ENCODE data around the gene PITPNC1. TPM values are rescaled to one million over a fixed set of nuclear protein-coding genes. Genes with fewer than 3 reads are reported as not detected.

The PITPNC1 gene
- total RNA-seq, 4 donors from 2014 or later, result 14.1 to 35.5 (median 31.8) TPM

DNA sequence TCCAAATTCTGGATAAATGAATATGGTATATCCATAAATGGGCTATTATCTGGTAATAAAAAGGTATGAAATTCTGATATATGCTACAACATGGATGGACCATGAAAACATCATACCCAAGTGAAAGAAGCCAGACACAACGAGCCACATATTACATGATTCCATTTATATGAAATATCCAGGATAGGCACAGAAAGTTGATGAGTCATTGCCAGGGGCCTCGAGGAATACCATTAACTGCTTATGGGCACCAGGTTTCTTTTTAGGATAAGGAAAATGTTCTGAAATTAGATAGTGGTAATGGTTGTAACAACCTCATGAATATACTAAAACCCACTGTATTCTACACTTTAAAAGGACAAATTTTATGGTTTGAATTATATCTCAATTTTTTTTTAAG, 123.2 kb downstream of the PITPNC1 start:
- Histone ChIP-seq H3K9me3 (no peaks in the 10 kb centered on the region), H3K27me3 (no peaks in the 10 kb centered on the region), H3K36me3 (no peaks in the 10 kb centered on the region), H3K4me3 (no peak overlapping the region), H3K27ac (replicated peaks in 1 of 4) (no peak overlapping the region), H3K4me1 (peaks cover 0 to 18% (median 9%) of the 10 kb centered on the region in 4 donors)
- no peak for DNase-seq (ENCODE audit: extremely low spot score)
- intact Hi-C loops (cut with DNase I), result no loop called here
- TF ChIP-seq EP300 (IDR thresholded peaks at IDR 0.05), result no peak
- TF ChIP-seq POLR2A (IDR thresholded peaks at IDR 0.05; ENCODE audit: low read depth), result no peak
- TF ChIP-seq POLR2AphosphoS5 (IDR thresholded peaks at IDR 0.05), result no peak
- TF ChIP-seq, protein P1, sequence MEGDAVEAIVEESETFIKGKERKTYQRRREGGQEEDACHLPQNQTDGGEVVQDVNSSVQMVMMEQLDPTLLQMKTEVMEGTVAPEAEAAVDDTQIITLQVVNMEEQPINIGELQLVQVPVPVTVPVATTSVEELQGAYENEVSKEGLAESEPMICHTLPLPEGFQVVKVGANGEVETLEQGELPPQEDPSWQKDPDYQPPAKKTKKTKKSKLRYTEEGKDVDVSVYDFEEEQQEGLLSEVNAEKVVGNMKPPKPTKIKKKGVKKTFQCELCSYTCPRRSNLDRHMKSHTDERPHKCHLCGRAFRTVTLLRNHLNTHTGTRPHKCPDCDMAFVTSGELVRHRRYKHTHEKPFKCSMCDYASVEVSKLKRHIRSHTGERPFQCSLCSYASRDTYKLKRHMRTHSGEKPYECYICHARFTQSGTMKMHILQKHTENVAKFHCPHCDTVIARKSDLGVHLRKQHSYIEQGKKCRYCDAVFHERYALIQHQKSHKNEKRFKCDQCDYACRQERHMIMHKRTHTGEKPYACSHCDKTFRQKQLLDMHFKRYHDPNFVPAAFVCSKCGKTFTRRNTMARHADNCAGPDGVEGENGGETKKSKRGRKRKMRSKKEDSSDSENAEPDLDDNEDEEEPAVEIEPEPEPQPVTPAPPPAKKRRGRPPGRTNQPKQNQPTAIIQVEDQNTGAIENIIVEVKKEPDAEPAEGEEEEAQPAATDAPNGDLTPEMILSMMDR (IDR thresholded peaks at IDR 0.05), result no peak
- WGBS, result 30% methylated on average over 2 of the region's 2 CpGs

DNA sequence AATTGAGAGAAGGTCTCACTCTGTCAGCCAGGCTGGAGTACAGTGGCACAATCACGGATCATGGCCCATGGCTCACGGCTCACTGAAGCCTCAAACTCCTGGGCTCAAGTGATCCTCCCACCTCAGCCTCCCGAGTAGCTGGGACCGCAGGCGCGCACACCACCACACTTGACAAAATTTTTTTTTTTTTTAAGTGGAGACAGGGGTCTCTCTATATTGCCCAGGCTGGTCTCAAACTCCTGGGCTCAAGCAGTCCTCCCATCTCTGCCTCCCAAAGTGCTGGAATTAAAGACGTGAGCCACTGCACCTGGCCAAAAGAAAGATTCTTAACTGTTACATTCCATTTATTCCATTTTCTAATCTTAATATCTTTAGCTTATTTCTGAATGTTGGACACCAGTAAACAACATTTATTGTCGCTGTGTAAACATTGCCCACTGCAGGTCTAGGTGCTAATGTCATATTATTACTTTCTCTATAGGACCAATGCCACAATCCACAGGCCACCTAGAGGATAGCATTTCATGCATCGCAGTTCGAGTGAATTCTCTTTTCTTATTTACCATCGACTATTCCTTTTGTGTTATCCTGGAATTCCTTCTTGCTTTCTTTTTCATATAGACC, 123.7 kb downstream of the PITPNC1 start:
- Histone ChIP-seq H3K27ac (replicated peaks in 1 of 4) (no peak overlapping the region), H3K9me3 (no peaks in the 10 kb centered on the region), H3K4me1 (peaks cover 0 to 18% (median 9%) of the 10 kb centered on the region in 4 donors), H3K36me3 (no peaks in the 10 kb centered on the region), H3K27me3 (no peaks in the 10 kb centered on the region), H3K4me3 (no peak overlapping the region)
- WGBS, result 98% methylated on average over 11 of the region's 11 CpGs
- intact Hi-C loops (cut with DNase I), result no loop called here
- TF ChIP-seq POLR2A (IDR thresholded peaks at IDR 0.05; ENCODE audit: low read depth) (no peak), POLR2AphosphoS5 (IDR thresholded peaks at IDR 0.05) (no peak), EP300 (IDR thresholded peaks at IDR 0.05) (no peak)
- TF ChIP-seq, protein P1 (IDR thresholded peaks at IDR 0.05), result no peak
- no peak for DNase-seq (ENCODE audit: extremely low spot score)

DNA sequence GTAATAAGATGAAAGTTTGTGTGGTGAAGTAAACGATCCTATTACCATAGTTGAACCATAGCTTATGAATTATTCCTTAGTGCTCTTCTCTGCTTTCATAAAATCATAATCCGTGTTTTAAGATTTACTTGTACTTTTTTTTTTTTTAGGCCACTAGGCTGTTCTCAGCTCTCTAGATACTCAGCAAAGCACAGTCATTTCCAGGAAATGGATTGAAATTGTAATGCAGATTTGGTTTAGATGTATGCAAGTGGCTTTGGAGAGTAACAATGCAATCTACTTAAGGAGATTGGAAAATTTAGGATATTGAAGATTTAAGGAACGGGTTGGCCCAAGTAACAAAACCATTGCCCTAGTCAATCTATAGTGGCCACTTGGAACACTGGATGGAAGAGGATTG, 125.1 kb downstream of the PITPNC1 start:
- no peak for DNase-seq (ENCODE audit: extremely low spot score)
- TF ChIP-seq POLR2A (IDR thresholded peaks at IDR 0.05; ENCODE audit: low read depth), result no peak
- Histone ChIP-seq H3K27me3 (no peaks in the 10 kb centered on the region), H3K36me3 (no peaks in the 10 kb centered on the region), H3K4me3 (no peak overlapping the region), H3K9me3 (no peaks in the 10 kb centered on the region), H3K4me1 (peaks cover 0 to 18% (median 9%) of the 10 kb centered on the region in 4 donors), H3K27ac (replicated peaks in 1 of 4) (no peak overlapping the region)
- intact Hi-C loops (cut with DNase I), result no loop called here
- 97% methylated on average over 3 of the region's 3 CpGs for WGBS

DNA sequence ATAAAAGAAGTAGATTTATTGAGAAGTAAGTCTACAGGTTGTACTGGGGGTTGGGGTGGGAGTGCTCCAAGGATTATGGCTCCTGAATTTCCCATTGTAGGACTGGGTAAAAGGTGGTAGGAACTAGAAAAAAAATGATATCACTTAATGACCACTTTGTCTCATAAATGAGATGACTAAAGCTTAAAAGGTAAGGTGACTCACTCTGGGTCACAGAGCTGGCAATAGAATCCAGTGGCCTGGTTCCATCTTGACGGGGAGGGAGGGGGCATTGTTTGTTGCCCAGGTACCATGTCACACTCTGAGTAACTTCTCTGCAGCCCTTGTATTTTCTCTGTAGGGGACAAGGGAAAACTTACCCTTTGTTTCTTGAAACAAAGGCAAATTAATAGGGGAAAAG, 126.1 kb downstream of the PITPNC1 start:
- H3K4me1 ChIP-seq, result peaks cover 0 to 18% (median 9%) of the 10 kb centered on the region in 4 donors
- H3K27ac ChIP-seq (replicated peaks in 1 of 4), result no peak overlapping the region
- no peak overlapping the region for H3K4me3 ChIP-seq
- WGBS, result 47% methylated on average over 1 of the region's 1 CpG
- intact Hi-C loops (cut with DNase I), result no loop called here
- H3K27me3 ChIP-seq, result no peaks in the 10 kb centered on the region
- peaks cover 0 to 6% (median 0%) of the 10 kb centered on the region in 4 donors for H3K9me3 ChIP-seq
- TF ChIP-seq, protein P1 (IDR thresholded peaks at IDR 0.05), result no peak
- no peak for TF ChIP-seq POLR2A (IDR thresholded peaks at IDR 0.05; ENCODE audit: low read depth)
- no peak for TF ChIP-seq POLR2AphosphoS5 (IDR thresholded peaks at IDR 0.05)
- TF ChIP-seq EP300 (IDR thresholded peaks at IDR 0.05), result no peak
- no peaks in the 10 kb centered on the region for H3K36me3 ChIP-seq
- DNase-seq (ENCODE audit: extremely low spot score), result no peak

DNA sequence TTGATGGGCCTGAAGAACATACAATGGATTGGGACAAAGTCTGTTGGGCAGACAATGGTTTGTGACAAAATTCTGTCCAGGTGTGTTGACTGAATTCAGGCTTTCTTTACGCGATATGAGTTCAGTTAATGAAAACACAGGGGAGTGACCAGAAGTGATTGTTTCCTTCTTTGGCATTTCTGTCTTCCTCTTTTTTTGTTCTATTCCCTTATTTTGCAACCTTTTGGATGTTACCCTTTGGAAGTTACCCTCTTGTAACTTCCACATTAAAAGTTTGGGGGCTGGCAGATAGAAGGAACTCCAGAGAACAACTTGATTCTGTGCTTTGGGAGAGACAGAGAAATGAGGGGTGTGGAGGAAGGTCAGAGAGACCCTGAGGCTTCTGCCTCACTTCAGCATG, 126.7 kb downstream of the PITPNC1 start:
- intact Hi-C loops (cut with DNase I), result no loop called here
- H3K4me3 ChIP-seq, result no peak overlapping the region
- H3K36me3 ChIP-seq, result no peaks in the 10 kb centered on the region
- no peaks in the 10 kb centered on the region for H3K27me3 ChIP-seq
- H3K4me1 ChIP-seq, result peaks cover 0 to 18% (median 9%) of the 10 kb centered on the region in 4 donors
- 65% methylated on average over 2 of the region's 2 CpGs for WGBS
- no peak for DNase-seq (ENCODE audit: extremely low spot score)
- TF ChIP-seq, protein P1 (IDR thresholded peaks at IDR 0.05), result no peak
- no peak for TF ChIP-seq POLR2A (IDR thresholded peaks at IDR 0.05; ENCODE audit: low read depth)
- no peak for TF ChIP-seq POLR2AphosphoS5 (IDR thresholded peaks at IDR 0.05)
- no peak for TF ChIP-seq EP300 (IDR thresholded peaks at IDR 0.05)
- peaks cover 0 to 6% (median 0%) of the 10 kb centered on the region in 4 donors for H3K9me3 ChIP-seq
- no peak overlapping the region for H3K27ac ChIP-seq (replicated peaks in 1 of 4)

Measured in esophagus muscularis mucosa (tissue), 4 donors.